Skeletal muscle satellite cell (primary cell): ENCODE measurements around the gene SYVN1.

Experiments used
- H3K27me3 ChIP-seq: 2 replicates; pipeline ENCODE4 v1.7.0; 2013; ENCODE audit warnings: low read length; ENCODE audit not compliant: control insufficient read depth, insufficient read depth
- H3K36me3 ChIP-seq: 2 replicates; pipeline ENCODE4 v1.7.0; 2013; ENCODE audit warnings: mild to moderate bottlenecking, control low read depth, low read length; ENCODE audit not compliant: insufficient read depth
- H3K4me1 ChIP-seq: 2 replicates; pipeline ENCODE4 v1.7.0; 2013; ENCODE audit warnings: low read length; ENCODE audit not compliant: control insufficient read depth, insufficient read depth
- H3K4me2 ChIP-seq: 2 replicates; pipeline ENCODE4 v1.7.0; 2013; ENCODE audit warnings: mild to moderate bottlenecking, low read length
- H3K4me3 ChIP-seq: 2 replicates; pipeline ENCODE4 v1.7.0; 2013; ENCODE audit warnings: low read length
- H3K9ac ChIP-seq: 2 replicates; pipeline ENCODE4 v1.7.0; 2013; ENCODE audit warnings: mild to moderate bottlenecking, low read depth, low read length, moderate library complexity
- H3K9me3 ChIP-seq: replicated peaks from 2 replicates; pipeline ENCODE4 v1.7.0; 2013; ENCODE audit warnings: mild to moderate bottlenecking, control low read depth, low read length

Gene SYVN1

DNA sequence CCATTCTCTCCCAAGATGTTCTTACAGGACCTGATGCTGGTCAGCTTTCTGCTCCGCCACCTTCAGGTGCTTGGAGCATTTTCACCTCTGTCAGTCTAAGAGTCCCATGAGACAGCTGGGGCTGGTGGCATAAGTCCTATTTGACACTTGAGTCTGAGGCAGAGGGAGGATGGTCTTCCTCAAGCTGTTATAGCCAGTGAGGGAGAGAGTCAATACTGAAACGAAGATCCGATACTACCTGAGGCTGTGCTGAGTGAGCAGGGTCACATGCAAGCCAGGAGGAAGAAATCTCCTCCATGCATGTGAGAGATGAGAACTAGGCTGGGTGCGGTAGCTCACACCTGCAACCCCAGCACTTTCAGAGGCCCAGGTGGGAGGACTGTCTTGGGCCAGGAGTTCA lies 44.7 kb downstream of the SYVN1 start:
- H3K9me3 ChIP-seq = no peaks in the 10 kb centered on the region
- H3K9ac ChIP-seq = no peak overlapping the region
- no peak overlapping the region for H3K4me3 ChIP-seq
- H3K4me1 ChIP-seq = peaks cover 11% of the 10 kb centered on the region
- peaks cover 48% of the 10 kb centered on the region for H3K36me3 ChIP-seq
- H3K27me3 ChIP-seq = no peaks in the 10 kb centered on the region
- H3K4me2 ChIP-seq = no peak overlapping the region

DNA sequence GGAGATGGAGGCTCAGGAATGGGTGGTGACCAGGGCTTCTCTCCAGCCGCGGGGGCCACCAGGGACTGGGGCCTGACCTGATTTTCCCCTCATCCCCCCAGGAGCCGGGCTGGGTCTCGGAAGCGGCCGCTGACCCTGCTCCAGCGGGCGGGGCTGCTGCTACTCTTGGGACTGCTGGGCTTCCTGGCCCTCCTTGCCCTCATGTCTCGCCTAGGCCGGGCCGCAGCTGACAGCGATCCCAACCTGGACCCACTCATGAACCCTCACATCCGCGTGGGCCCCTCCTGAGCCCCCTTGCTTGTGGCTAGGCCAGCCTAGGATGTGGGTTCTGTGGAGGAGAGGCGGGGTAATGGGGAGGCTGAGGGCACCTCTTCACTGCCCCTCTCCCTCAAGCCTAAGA lies 46.5 kb downstream of the SYVN1 start:
- no peak overlapping the region for H3K9ac ChIP-seq

GRCh38 chr11:65087216-65087615 lies 47.1 kb downstream of the SYVN1 start:
- H3K4me1 ChIP-seq = peaks cover 21% of the 10 kb centered on the region
- H3K9ac ChIP-seq = no peak overlapping the region
- H3K27me3 ChIP-seq = no peaks in the 10 kb centered on the region
- peaks cover 48% of the 10 kb centered on the region for H3K36me3 ChIP-seq
- no peaks in the 10 kb centered on the region for H3K9me3 ChIP-seq
- H3K4me3 ChIP-seq = no peak overlapping the region
- H3K4me2 ChIP-seq = no peak overlapping the region

More for the DNA sequence above, 46.5 kb downstream of the SYVN1 start:
- H3K4me2 ChIP-seq = no peak overlapping the region
- H3K27me3 ChIP-seq = no peaks in the 10 kb centered on the region
- H3K36me3 ChIP-seq = peaks cover 48% of the 10 kb centered on the region
- H3K4me3 ChIP-seq = no peak overlapping the region
- H3K4me1 ChIP-seq = peaks cover 17% of the 10 kb centered on the region
- H3K9me3 ChIP-seq = no peaks in the 10 kb centered on the region

GRCh38 chr11:65086809-65087208 lies 47.5 kb downstream of the SYVN1 start:
- no peaks in the 10 kb centered on the region for H3K9me3 ChIP-seq
- no peak overlapping the region for H3K4me3 ChIP-seq
- peaks cover 21% of the 10 kb centered on the region for H3K4me1 ChIP-seq
- no peaks in the 10 kb centered on the region for H3K27me3 ChIP-seq
- H3K4me2 ChIP-seq = no peak overlapping the region
- H3K9ac ChIP-seq = no peak overlapping the region
- H3K36me3 ChIP-seq = peaks cover 48% of the 10 kb centered on the region

GRCh38 chr11:65085446-65085845 lies 48.9 kb downstream of the SYVN1 start:
- peaks cover 48% of the 10 kb centered on the region for H3K36me3 ChIP-seq
- H3K4me1 ChIP-seq = peaks cover 21% of the 10 kb centered on the region
- H3K4me3 ChIP-seq = peak overlapping the region; percentile 79
- H3K9ac ChIP-seq = peak overlapping the region; percentile 87
- H3K27me3 ChIP-seq = no peaks in the 10 kb centered on the region
- H3K9me3 ChIP-seq = no peaks in the 10 kb centered on the region
- H3K4me2 ChIP-seq = peak overlapping the region; percentile 85

GRCh38 chr11:65084598-65085375 lies 49.5 kb downstream of the SYVN1 start:
- H3K4me3 ChIP-seq = peak overlapping the region; percentile 79
- peaks cover 21% of the 10 kb centered on the region for H3K4me1 ChIP-seq
- H3K9me3 ChIP-seq = no peaks in the 10 kb centered on the region
- peak overlapping the region; percentile 85 for H3K4me2 ChIP-seq
- no peaks in the 10 kb centered on the region for H3K27me3 ChIP-seq
- H3K36me3 ChIP-seq = peaks cover 47% of the 10 kb centered on the region
- H3K9ac ChIP-seq = peak overlapping the region; percentile 87

- H3K4me3 ChIP-seq = peak within 1 kb of the TSS; percentile 79
Measured at GRCh38 chr11:65083834-65084597, 50.3 kb downstream of the SYVN1 start, which contains the start of the genes CDCA5 and ZFPL1. Gene CDCA5, minus strand, starts transcription at chr11:65084040. Its CDS starts 62 bp downstream, at chr11:65083978. Gene ZFPL1, plus strand, starts transcription at chr11:65084222. Its CDS starts 477 bp downstream, at chr11:65084699.

DNA sequence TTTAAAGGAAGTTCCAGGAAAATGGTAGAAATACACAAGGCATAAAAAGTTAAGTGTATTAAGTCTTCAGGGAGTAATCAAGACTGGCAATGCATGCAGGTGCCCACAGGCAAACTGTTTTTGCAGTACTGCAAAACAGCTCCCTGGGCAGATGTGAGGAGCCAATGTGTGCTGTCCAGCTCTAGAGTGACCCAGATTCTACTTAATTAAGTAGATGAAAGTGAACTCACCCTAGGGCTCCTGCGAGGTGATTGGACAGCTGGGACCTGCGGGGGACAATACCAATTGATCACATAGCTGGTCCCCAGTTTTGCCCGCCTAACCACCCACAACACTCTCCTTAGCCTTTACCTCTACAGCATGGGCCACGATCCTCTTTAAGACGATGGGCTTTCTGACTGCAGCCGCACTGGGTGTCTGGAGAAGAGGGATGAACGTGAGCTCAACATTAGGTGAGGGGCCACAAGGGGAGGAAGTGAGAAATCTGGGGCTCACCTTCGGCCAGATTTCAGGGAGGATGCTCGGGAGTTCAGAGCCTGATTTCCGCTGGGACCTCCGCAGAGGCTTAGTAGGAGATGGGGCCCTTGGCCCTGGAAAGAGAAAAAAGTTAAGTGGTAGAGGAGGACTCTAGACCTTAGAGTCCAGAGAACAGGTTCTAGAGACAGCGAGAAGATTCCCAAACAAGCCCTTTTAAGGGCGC lies 51.0 kb downstream of the SYVN1 start:
- Histone ChIP-seq H3K4me2 (peak overlapping the region; percentile 91), H3K27me3 (no peaks in the 10 kb centered on the region), H3K36me3 (peaks cover 42% of the 10 kb centered on the region), H3K9me3 (no peaks in the 10 kb centered on the region), H3K9ac (peak overlapping the region; percentile 87), H3K4me3 (peak overlapping the region; percentile 79), H3K4me1 (peaks cover 21% of the 10 kb centered on the region)

More at GRCh38 chr11:65083834-65084597, 50.3 kb downstream of the SYVN1 start, which contains the start of the genes CDCA5 and ZFPL1:
- Histone ChIP-seq H3K9me3 (no peaks in the 10 kb centered on the region), H3K4me1 (peaks cover 21% of the 10 kb centered on the region), H3K9ac (peak within 1 kb of the TSS; percentile 87), H3K36me3 (peaks cover 43% of the 10 kb centered on the region), H3K4me2 (peak within 1 kb of the TSS; percentile 91), H3K27me3 (no peaks in the 10 kb centered on the region)

GRCh38 chr11:65078786-65079342 lies 55.5 kb downstream of the SYVN1 start:
- H3K4me2 ChIP-seq = no peak overlapping the region
- H3K4me1 ChIP-seq = peaks cover 10% of the 10 kb centered on the region
- no peak overlapping the region for H3K4me3 ChIP-seq
- H3K9me3 ChIP-seq = no peaks in the 10 kb centered on the region
- peaks cover 10% of the 10 kb centered on the region for H3K36me3 ChIP-seq
- no peaks in the 10 kb centered on the region for H3K27me3 ChIP-seq
- H3K9ac ChIP-seq = no peak overlapping the region

DNA sequence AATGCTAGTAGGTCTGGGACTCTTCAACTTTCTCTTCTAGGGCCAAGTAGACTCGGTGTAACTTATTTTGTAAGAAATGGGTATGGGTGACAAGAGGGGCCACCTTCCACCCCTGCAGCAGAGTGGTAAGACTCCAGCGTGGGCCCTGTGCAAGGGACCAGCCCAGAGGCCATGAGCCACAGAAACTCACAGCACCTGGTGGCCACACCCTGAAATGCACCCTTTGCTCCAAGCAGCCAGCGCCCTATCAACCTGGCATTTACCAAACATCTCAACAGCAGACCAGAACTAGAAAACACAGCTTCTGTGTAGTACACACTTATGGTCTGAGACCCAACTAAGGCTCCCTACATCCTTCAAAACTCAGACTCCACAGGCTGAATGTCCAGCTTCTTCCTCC lies 56.2 kb downstream of the SYVN1 start:
- H3K4me1 ChIP-seq = peaks cover 7% of the 10 kb centered on the region
- H3K9me3 ChIP-seq = no peaks in the 10 kb centered on the region
- no peak overlapping the region for H3K4me2 ChIP-seq
- H3K9ac ChIP-seq = no peak overlapping the region
- no peak overlapping the region for H3K4me3 ChIP-seq
- H3K27me3 ChIP-seq = no peaks in the 10 kb centered on the region
- H3K36me3 ChIP-seq = peaks cover 10% of the 10 kb centered on the region

DNA sequence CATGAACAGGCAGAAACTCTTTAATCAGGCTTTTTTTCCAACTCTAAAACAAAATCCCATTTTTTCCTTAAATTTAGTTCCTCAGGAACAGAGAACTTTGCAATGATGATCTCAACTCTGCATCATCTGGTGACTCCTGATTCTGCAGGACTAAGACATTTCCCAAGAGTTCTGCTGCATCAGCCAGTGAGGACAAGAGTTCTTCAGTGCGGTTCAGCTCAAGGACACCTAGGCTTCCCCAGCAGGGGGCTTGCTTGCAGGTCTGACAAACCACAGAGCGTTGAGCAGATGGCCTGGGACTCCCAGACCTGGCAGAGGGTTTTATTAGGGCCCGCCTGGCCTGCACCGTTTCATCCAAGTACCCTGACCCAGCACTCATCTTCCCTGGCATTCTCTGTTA lies 56.9 kb downstream of the SYVN1 start:
- Histone ChIP-seq H3K4me1 (no peaks in the 10 kb centered on the region), H3K9me3 (no peaks in the 10 kb centered on the region), H3K27me3 (no peaks in the 10 kb centered on the region), H3K4me2 (no peak overlapping the region), H3K9ac (no peak overlapping the region), H3K4me3 (no peak overlapping the region), H3K36me3 (peaks cover 10% of the 10 kb centered on the region)
